ENCODE results near the gene ACVRL1.

The ACVRL1 gene

GRCh38 chr12:51959211-51959610, 51.9 kb downstream of the ACVRL1 start:
- no peak for DNase-seq (ENCODE audit: low read depth)
- no peak overlapping the region for H3K4me3 ChIP-seq (ENCODE audit: low read depth, low read length)
- no peak for TF ChIP-seq CTCF (IDR thresholded peaks at IDR 0.05; ENCODE audit: low read depth, low read length, missing control alignments)
- in situ Hi-C loops (cut with HindIII; ENCODE audit: low sequenced_read_pairs), result no loop called here

- in situ Hi-C loops (cut with HindIII; ENCODE audit: low sequenced_read_pairs), result no loop called here
- TF ChIP-seq CTCF (IDR thresholded peaks at IDR 0.05; ENCODE audit: low read depth, low read length, missing control alignments), result no peak
- no peak overlapping the region for H3K4me3 ChIP-seq (ENCODE audit: low read depth, low read length)
- no peak for DNase-seq (ENCODE audit: low read depth)
These were observed 52.6 kb downstream of the ACVRL1 start for GRCh38 chr12:51959921-51960320.

DNA sequence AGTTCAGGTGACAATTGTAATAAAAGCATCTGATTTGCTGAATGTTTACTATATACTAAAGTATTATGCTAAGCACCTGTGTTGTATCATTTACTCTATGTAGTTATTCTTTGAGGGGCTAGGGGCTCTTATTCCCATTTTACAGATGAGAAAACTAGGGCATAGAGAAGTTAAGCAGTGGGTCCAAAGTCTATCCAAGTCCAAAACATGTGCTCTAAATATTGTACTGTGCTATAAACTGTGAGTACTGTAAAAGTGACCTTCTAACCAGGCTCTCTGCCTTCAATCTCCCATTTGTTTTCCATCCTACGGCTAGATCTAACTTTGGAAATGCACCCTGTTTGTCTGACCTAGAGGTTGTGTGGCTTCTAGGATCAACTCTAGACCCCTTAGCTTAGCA, 53.2 kb downstream of the ACVRL1 start:
- no peak for DNase-seq (ENCODE audit: low read depth)
- no peak for TF ChIP-seq CTCF (IDR thresholded peaks at IDR 0.05; ENCODE audit: low read depth, low read length, missing control alignments)
- H3K4me3 ChIP-seq (ENCODE audit: low read depth, low read length), result no peak overlapping the region
- in situ Hi-C loops (cut with HindIII; ENCODE audit: low sequenced_read_pairs), result no loop called here

DNA sequence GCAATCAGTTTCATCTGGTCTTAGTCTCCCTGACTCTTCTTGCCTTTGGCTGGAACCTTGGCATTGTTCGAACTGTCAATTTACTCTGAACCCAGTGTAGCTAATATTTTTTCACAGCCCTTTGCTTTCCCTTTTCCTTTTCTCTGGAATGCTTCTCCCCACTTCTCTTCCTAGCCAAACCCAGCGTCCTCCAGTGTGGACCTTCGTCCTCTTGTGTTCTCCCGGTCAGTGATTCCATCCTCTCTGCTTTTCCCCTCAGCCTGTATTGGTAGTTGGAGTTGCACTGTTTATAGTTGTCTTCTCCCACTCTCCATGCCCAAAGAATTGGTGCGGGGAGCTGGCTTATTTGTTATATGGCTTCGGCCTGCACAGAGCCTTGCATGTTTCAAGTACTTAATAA, 53.6 kb downstream of the ACVRL1 start:
- in situ Hi-C loops (cut with HindIII; ENCODE audit: low sequenced_read_pairs), result no loop called here
- H3K4me3 ChIP-seq (ENCODE audit: low read depth, low read length), result no peak overlapping the region
- TF ChIP-seq CTCF (IDR thresholded peaks at IDR 0.05; ENCODE audit: low read depth, low read length, missing control alignments), result no peak
- no peak for DNase-seq (ENCODE audit: low read depth)

GRCh38 chr12:51961834-51962233, 54.5 kb downstream of the ACVRL1 start:
- in situ Hi-C loops (cut with HindIII; ENCODE audit: low sequenced_read_pairs), result no loop called here
- TF ChIP-seq CTCF (IDR thresholded peaks at IDR 0.05; ENCODE audit: low read depth, low read length, missing control alignments), result no peak
- no peak for DNase-seq (ENCODE audit: low read depth)
- no peak overlapping the region for H3K4me3 ChIP-seq (ENCODE audit: low read depth, low read length)

DNA sequence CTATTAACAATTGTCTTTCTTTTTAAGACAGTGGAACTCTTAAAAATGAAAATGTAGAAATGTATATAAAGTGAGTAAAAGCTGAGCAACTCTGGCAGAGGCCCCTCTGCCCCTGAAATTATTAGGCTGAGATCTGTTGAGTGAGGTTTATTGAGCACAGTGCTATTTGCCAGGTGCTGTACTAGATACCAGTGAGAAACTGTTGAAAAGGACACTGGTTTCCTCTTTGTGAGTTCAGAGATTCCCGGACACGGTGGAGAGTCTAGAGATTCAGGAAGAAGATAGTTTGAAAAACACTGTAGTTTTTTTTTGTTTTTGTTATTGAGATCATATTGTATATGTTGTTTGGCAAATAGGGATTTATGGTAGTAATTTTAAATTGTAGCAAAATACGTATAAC, 55.4 kb downstream of the ACVRL1 start:
- no peak overlapping the region for H3K4me3 ChIP-seq (ENCODE audit: low read depth, low read length)
- no peak for DNase-seq (ENCODE audit: low read depth)
- in situ Hi-C loops (cut with HindIII; ENCODE audit: low sequenced_read_pairs), result no loop called here
- no peak for TF ChIP-seq CTCF (IDR thresholded peaks at IDR 0.05; ENCODE audit: low read depth, low read length, missing control alignments)

- no peak overlapping the region for H3K4me3 ChIP-seq (ENCODE audit: low read depth, low read length)
- TF ChIP-seq CTCF (IDR thresholded peaks at IDR 0.05; ENCODE audit: low read depth, low read length, missing control alignments), result no peak
- in situ Hi-C loops (cut with HindIII; ENCODE audit: low sequenced_read_pairs), result no loop called here
- no peak for DNase-seq (ENCODE audit: low read depth)
These were observed 56.2 kb downstream of the ACVRL1 start for GRCh38 chr12:51963477-51963876.

Data from astrocyte of the cerebellum (primary cell).